Measurements from ENCODE around the gene SETDB2. TPM values are rescaled to one million over a fixed set of nuclear protein-coding genes. Genes with fewer than 3 reads are reported as not detected.

Gene SETDB2
- total and polyA plus RNA-seq, 4 donors: 1.9 to 6.2 (median 4.9) TPM

DNA sequence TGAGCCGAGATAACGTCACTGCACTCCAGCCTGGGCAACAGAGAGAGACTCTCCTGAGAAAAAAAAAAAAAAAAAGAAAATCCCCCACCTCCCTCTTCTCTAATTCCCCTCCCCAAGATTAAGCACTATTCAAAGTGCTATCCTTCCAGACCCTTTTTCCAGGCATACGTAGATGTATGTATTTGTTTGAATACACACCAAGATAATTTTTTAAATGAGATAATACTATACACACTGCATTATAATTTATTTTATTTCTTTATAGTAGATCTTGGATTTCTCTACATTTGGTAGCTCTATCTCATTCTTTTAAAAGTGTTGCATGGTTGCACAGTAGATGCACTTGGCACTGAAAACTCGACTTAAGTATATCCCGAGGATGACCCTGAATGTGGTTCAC is 32.7 kb upstream of the SETDB2 start:
- H3K36me3 ChIP-seq (ENCODE audit: control insufficient read depth in 4 of 4, insufficient read depth in 3 of 4, low read depth in 1 of 4, low read length in 3 of 4): no peaks in the 10 kb centered on the region
- no peak overlapping the region for H3K9ac ChIP-seq (ENCODE audit: low read depth in 1 of 2, low read length in 2 of 2)
- no peaks in the 10 kb centered on the region for H3K9me3 ChIP-seq (ENCODE audit: control insufficient read depth in 4 of 4, low read length in 3 of 4)
- H3K4me1 ChIP-seq (ENCODE audit: control insufficient read depth in 4 of 4, insufficient read depth in 4 of 4, low read length in 3 of 4): no peaks in the 10 kb centered on the region
- no peak overlapping the region for H3K4me3 ChIP-seq (ENCODE audit: low read depth in 1 of 3, low read length in 3 of 3)
- WGBS: 99% methylated on average over 5 of the region's 5 CpGs
- no peak overlapping the region for H3K27ac ChIP-seq (ENCODE audit: low read depth in 1 of 2, low read length in 2 of 2)
- H3K27me3 ChIP-seq (ENCODE audit: control insufficient read depth in 4 of 4, insufficient read depth in 4 of 4, low read length in 3 of 4): no peaks in the 10 kb centered on the region
- TF ChIP-seq EGR1 (IDR thresholded peaks at IDR 0.05; ENCODE audit: low read depth in 2 of 2) (no peak), FOXA2 (IDR thresholded peaks at IDR 0.05) (no peak), RXRA (IDR thresholded peaks at IDR 0.05) (no peak), SP1 (IDR thresholded peaks at IDR 0.05) (no peak), ATF3 (IDR thresholded peaks at IDR 0.05) (no peak), TAF1 (conservative IDR thresholded peaks at IDR 0.05) (no peak), FOXA1 (IDR thresholded peaks at IDR 0.05) (no peak), RAD21 (IDR thresholded peaks at IDR 0.05) (no peak), HNF4G (IDR thresholded peaks at IDR 0.05) (no peak), NR2F2 (IDR thresholded peaks at IDR 0.05) (no peak), GABPA (IDR thresholded peaks at IDR 0.05 in 1 of 2, conservative IDR thresholded peaks at IDR 0.05 in 1 of 2) (no peak), MAX (IDR thresholded peaks at IDR 0.05) (no peak), YY1 (IDR thresholded peaks at IDR 0.05) (no peak)
- TF ChIP-seq, protein P1, sequence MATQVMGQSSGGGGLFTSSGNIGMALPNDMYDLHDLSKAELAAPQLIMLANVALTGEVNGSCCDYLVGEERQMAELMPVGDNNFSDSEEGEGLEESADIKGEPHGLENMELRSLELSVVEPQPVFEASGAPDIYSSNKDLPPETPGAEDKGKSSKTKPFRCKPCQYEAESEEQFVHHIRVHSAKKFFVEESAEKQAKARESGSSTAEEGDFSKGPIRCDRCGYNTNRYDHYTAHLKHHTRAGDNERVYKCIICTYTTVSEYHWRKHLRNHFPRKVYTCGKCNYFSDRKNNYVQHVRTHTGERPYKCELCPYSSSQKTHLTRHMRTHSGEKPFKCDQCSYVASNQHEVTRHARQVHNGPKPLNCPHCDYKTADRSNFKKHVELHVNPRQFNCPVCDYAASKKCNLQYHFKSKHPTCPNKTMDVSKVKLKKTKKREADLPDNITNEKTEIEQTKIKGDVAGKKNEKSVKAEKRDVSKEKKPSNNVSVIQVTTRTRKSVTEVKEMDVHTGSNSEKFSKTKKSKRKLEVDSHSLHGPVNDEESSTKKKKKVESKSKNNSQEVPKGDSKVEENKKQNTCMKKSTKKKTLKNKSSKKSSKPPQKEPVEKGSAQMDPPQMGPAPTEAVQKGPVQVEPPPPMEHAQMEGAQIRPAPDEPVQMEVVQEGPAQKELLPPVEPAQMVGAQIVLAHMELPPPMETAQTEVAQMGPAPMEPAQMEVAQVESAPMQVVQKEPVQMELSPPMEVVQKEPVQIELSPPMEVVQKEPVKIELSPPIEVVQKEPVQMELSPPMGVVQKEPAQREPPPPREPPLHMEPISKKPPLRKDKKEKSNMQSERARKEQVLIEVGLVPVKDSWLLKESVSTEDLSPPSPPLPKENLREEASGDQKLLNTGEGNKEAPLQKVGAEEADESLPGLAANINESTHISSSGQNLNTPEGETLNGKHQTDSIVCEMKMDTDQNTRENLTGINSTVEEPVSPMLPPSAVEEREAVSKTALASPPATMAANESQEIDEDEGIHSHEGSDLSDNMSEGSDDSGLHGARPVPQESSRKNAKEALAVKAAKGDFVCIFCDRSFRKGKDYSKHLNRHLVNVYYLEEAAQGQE (IDR thresholded peaks at IDR 0.05): no peak
- TF ChIP-seq, protein P2, sequence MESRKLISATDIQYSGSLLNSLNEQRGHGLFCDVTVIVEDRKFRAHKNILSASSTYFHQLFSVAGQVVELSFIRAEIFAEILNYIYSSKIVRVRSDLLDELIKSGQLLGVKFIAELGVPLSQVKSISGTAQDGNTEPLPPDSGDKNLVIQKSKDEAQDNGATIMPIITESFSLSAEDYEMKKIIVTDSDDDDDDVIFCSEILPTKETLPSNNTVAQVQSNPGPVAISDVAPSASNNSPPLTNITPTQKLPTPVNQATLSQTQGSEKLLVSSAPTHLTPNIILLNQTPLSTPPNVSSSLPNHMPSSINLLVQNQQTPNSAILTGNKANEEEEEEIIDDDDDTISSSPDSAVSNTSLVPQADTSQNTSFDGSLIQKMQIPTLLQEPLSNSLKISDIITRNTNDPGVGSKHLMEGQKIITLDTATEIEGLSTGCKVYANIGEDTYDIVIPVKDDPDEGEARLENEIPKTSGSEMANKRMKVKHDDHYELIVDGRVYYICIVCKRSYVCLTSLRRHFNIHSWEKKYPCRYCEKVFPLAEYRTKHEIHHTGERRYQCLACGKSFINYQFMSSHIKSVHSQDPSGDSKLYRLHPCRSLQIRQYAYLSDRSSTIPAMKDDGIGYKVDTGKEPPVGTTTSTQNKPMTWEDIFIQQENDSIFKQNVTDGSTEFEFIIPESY (IDR thresholded peaks at IDR 0.05): no peak
- DNase-seq (ENCODE audit: low spot score): no peak

DNA sequence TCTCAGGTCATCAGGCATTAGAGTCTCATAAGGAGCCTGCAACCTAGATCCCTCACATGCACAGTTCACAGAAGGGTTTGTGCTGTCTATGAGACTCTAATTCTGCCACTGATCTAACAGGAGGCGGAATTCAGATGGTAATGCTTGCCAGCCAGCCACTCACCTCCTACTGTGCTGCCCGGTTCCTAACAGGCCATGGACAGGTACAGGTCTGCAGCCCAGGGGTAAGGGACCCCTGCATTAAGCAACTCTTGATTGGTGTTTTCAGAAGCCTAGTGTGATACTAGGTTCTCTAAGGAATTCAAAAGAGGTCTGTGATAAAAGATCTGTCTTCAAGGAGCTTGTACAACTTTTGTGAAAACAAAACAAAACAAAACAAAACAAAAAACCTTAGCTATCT is 31.3 kb upstream of the SETDB2 start:
- no peaks in the 10 kb centered on the region for H3K36me3 ChIP-seq (ENCODE audit: control insufficient read depth in 4 of 4, insufficient read depth in 3 of 4, low read depth in 1 of 4, low read length in 3 of 4)
- no peak overlapping the region for H3K9ac ChIP-seq (ENCODE audit: low read depth in 1 of 2, low read length in 2 of 2)
- no peak overlapping the region for H3K4me3 ChIP-seq (ENCODE audit: low read depth in 1 of 3, low read length in 3 of 3)
- no peak for DNase-seq (ENCODE audit: low spot score)
- H3K4me1 ChIP-seq (ENCODE audit: control insufficient read depth in 4 of 4, insufficient read depth in 4 of 4, low read length in 3 of 4): no peaks in the 10 kb centered on the region
- H3K9me3 ChIP-seq (ENCODE audit: control insufficient read depth in 4 of 4, low read length in 3 of 4): no peaks in the 10 kb centered on the region
- 97% methylated on average over 2 of the region's 2 CpGs for WGBS
- H3K27me3 ChIP-seq (ENCODE audit: control insufficient read depth in 4 of 4, insufficient read depth in 4 of 4, low read length in 3 of 4): no peaks in the 10 kb centered on the region
- H3K27ac ChIP-seq (ENCODE audit: low read depth in 1 of 2, low read length in 2 of 2): no peak overlapping the region
- TF ChIP-seq HNF4G (IDR thresholded peaks at IDR 0.05) (no peak), FOXA1 (IDR thresholded peaks at IDR 0.05) (no peak), FOXA2 (IDR thresholded peaks at IDR 0.05) (no peak), NR2F2 (IDR thresholded peaks at IDR 0.05) (no peak), RAD21 (IDR thresholded peaks at IDR 0.05) (no peak), GABPA (IDR thresholded peaks at IDR 0.05 in 1 of 2, conservative IDR thresholded peaks at IDR 0.05 in 1 of 2) (no peak), JUND (IDR thresholded peaks at IDR 0.05) (no peak), ATF3 (IDR thresholded peaks at IDR 0.05) (no peak), EGR1 (IDR thresholded peaks at IDR 0.05; ENCODE audit: low read depth in 2 of 2) (no peak), RXRA (IDR thresholded peaks at IDR 0.05) (no peak), TAF1 (conservative IDR thresholded peaks at IDR 0.05) (no peak), HNF4A (conservative IDR thresholded peaks at IDR 0.05) (no peak), SP1 (IDR thresholded peaks at IDR 0.05) (no peak), MAX (IDR thresholded peaks at IDR 0.05) (no peak), YY1 (IDR thresholded peaks at IDR 0.05) (no peak)
- TF ChIP-seq, protein P2 (IDR thresholded peaks at IDR 0.05): no peak
- TF ChIP-seq, protein P3, sequence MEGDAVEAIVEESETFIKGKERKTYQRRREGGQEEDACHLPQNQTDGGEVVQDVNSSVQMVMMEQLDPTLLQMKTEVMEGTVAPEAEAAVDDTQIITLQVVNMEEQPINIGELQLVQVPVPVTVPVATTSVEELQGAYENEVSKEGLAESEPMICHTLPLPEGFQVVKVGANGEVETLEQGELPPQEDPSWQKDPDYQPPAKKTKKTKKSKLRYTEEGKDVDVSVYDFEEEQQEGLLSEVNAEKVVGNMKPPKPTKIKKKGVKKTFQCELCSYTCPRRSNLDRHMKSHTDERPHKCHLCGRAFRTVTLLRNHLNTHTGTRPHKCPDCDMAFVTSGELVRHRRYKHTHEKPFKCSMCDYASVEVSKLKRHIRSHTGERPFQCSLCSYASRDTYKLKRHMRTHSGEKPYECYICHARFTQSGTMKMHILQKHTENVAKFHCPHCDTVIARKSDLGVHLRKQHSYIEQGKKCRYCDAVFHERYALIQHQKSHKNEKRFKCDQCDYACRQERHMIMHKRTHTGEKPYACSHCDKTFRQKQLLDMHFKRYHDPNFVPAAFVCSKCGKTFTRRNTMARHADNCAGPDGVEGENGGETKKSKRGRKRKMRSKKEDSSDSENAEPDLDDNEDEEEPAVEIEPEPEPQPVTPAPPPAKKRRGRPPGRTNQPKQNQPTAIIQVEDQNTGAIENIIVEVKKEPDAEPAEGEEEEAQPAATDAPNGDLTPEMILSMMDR (IDR thresholded peaks at IDR 0.05; ENCODE audit: low read depth, low read length, missing input control): no peak

All from liver (tissue), 9 donors.